Astrocyte of the spinal cord (primary cell): ENCODE results near the gene GPR39.

ENCODE experiments used
- DNase-seq: peaks from one replicate; pipeline ENCODE4 v3.0.0; 2011; ENCODE audit warnings: low read depth, low spot score
- H3K4me3 ChIP-seq: 2 replicates; pipeline ENCODE4 v1.5.1; 2011; ENCODE audit warnings: low read depth, mild to moderate bottlenecking, low read length, moderate library complexity
- CTCF ChIP-seq: IDR thresholded peaks from 2 replicates; pipeline ENCODE4 v1.5.1; 2012; ENCODE audit warnings: low read depth, mild to moderate bottlenecking, low read length, inconsistent platforms
- in situ Hi-C: cut with HindIII; loops from 2 replicates; pipeline ENCODE4 v1.10.0; 2017; ENCODE audit warnings: low sequenced_read_pairs

The GPR39 gene

DNA sequence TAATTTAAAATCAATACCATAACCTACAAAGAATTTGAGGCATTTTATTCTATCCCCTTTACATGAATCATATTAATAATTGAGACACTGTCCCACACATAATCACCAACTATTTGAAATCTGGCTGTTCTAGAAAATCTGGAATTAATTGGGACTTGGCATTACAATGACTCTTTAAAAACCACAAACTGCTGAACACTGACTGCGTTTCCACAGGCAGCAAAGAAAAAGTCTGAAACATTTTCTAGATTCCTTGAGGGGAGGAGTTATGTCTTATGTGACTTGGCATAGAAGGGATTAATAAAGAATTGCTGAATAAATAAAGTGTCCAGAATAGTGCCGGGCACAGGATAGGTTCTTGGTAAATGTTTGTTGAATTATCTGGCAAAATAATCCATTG is 61.4 kb downstream of the GPR39 start:
- H3K4me3 ChIP-seq = no peak overlapping the region
- in situ Hi-C loops = no loop called here
- DNase-seq = peak; percentile 78
- TF ChIP-seq CTCF = no peak

DNA sequence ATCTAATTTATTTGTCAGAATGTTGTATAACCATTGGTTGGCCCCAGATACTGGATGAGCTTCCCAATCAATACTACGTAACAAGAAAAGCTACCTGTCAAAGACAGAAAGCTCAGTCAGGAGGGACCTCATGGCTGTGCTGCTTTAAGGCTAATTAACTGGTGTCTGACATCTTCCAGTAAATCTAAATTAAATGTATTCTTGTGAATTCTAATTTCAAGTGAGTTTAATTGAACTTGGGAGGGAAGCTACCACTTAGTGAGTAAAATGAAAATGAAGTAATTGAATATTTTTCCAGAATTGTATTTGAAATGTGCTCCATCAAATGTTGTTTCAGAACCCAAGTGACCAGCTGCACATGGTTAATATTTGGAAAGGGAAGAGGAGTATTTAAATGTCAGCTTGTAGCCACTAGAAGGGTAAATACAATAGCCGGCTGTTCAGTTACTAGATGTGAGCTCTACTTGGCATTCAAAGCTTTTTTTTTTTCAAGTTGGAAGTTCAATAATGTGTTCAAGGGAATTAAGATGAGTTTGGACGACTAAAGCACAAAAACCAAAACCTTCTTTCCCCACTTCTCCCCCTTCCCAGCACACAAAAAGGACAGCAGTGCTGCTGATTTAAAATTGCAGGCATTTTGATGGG is 62.0 kb downstream of the GPR39 start:
- H3K4me3 ChIP-seq = no peak overlapping the region
- DNase-seq = no peak
- TF ChIP-seq CTCF = no peak
- in situ Hi-C loops = no loop called here

DNA sequence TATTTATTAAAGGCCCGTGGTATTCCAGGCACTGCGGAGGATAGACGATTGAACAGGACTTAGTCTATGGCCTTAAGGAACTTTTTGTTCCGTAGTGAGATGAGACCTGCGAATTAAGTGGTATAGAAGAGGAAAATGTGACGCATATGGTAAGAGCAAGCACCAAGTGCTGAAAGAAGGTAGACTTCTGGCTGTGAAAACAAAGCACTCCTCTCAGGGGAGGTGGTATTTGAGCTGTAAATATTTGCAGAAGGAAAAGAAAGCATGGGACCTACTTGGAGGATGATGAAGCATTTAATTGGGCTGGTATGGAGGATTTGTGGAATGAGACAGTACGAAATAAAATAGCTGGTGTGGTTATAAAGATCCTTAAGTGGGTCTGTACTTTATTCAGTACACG is 62.5 kb downstream of the GPR39 start:
- TF ChIP-seq CTCF = no peak
- in situ Hi-C loops = no loop called here
- H3K4me3 ChIP-seq = no peak overlapping the region
- DNase-seq = peak; percentile 12

GRCh38 chr2:132482821-132483220 is 66.2 kb downstream of the GPR39 start:
- in situ Hi-C loops = no loop called here
- no peak overlapping the region for H3K4me3 ChIP-seq
- no peak for TF ChIP-seq CTCF
- no peak for DNase-seq

DNA sequence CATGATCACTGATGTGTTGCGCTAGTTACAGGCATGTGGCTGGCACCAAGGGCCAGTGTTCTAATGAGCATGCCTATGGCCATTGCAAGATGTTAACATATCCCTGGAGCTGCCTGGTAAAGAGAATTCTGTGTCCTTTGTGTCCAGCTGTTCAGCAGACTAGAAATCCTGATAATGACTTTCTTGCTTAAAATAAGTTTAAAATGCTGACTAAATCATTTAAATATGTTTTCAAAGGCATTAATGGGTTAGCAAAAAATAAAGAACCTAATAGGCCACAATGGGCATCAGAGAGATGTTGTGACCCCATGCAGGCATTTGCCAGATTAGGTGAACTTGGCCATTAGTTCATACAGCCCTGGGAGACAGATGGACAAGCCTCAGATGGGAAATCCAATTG is 67.5 kb downstream of the GPR39 start:
- TF ChIP-seq CTCF = no peak
- H3K4me3 ChIP-seq = no peak overlapping the region
- in situ Hi-C loops = no loop called here
- DNase-seq = no peak

DNA sequence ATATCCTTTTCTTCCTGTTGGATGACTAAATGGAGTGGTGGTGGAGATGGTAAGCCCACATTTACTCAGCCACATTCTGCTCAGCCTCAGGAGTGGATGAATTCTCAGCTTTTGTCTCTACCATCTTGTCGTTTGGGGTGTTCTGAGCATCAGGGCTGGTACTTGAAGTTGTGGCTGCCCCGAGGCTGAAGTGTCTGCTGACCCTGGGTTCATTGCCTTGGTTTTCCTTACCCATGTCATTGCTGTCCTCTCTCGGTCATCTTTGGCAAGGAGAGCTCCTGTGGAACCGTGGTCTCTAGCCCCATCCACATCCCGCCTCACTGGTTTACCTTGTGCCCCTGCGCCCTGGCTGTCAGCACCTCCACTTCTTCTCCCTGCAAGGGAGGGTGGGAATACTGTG is 71.9 kb downstream of the GPR39 start:
- in situ Hi-C loops = no loop called here
- no peak for DNase-seq
- no peak overlapping the region for H3K4me3 ChIP-seq
- no peak for TF ChIP-seq CTCF

- no peak for TF ChIP-seq CTCF
- in situ Hi-C loops = no loop called here
- DNase-seq = peak; percentile 32
- no peak overlapping the region for H3K4me3 ChIP-seq
Measured at GRCh38 chr2:132489150-132489549, 72.5 kb downstream of the GPR39 start.
